Measurements from ENCODE around the gene CSRNP2.

- TF ChIP-seq CTCF (conservative IDR thresholded peaks at IDR 0.05) (no peak), ZFX (IDR thresholded peaks at IDR 0.05) (no peak)
Observed at GRCh38 chr12:51067771-51068170, 15.6 kb downstream of the CSRNP2 start.
